ENCODE data around the gene LTB4R2.

- TF ChIP-seq CTCF (IDR thresholded peaks at IDR 0.05) (no peak), ZFX (IDR thresholded peaks at IDR 0.05; ENCODE audit: borderline replicate concordance) (no peak)
These were observed 43.3 kb upstream of the LTB4R2 start for GRCh38 chr14:24266344-24267244.

Data from 22Rv1 (cell line).